NK-92 treated with Interleukin-12 subunit alpha and Interleukin-12 subunit beta, amount 100 ng/mL, for 24 hours (cell line): ENCODE results near the gene ATP6V0E1.

Experiments used
- DNase-seq: peaks from one replicate; lab custom pipeline; 2025; lab: John Stamatoyannopoulos, UW

ATP6V0E1 gene

DNA sequence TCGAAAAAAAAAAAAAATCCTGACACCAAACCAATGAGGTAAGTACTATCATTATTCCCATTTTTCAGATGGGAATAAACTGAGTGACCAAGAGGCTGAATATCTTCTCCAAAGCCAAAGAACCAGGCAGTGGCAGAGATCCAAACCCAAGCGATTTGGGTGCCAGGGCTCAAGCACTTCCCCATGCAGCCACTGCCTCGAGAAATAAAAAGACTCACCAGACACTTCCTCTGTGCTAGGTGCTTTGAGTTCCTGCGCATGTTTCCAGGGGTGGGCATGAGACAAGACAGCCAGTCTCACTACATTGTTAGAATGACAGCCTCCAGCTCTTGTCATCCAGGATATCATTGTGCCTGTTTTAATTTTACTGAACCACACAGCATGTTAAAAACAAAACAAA, 26.6 kb upstream of the ATP6V0E1 start:
- no peak for DNase-seq

DNA sequence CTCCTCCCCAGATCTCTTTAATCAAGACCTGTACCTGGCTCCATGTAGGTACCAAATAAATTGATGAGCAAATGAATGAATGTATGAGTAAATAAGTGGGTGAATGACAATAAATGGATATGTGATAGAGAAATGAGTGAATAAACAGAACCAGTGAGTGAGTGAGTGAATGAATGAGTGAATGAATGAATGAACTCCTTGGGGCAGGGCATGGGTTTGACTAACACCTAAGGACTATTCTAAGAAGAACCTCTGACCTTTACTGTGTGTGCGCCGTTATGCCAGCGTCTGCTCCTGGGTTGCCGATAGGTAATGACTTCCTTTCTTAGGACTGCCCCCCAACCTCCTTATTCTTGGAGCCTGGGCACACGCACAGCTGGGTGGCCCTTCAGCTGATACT, 26.1 kb upstream of the ATP6V0E1 start:
- no peak for DNase-seq

DNA sequence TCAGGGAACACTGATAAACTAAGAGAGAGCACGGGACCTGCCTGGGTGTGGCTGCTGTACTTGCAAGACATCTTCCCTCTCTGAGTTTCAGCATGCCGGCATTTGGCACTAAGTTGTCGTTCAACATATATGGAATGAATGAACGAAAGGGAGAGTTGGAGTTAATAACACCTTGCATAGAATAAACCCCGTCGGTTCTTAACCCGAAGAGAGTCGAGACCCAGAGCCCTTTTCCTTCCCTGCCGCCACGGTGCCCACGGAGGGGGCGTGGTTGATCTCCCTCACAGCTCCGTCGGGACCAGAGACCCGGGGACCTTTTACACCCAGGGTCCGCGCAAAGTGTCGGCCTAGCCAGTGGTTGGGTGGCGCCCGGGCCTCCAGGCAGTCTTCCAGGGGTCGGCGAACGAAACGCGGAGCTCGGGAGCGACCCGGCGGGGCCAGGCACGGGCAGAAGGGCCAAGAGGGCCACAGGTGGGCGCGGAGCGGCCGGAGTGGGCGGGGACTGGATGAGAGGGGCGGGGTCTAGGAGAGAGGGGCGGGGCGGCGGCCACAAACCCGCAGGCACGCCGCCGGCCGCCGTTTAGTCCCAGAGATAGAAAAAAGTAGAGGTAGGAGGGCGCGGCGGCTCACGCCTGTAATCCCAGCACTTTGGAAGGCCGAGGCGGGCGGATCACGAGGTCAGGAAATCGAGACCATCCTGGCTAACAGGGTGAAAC, 25.1 kb upstream of the ATP6V0E1 start:
- DNase-seq, result no peak

DNA sequence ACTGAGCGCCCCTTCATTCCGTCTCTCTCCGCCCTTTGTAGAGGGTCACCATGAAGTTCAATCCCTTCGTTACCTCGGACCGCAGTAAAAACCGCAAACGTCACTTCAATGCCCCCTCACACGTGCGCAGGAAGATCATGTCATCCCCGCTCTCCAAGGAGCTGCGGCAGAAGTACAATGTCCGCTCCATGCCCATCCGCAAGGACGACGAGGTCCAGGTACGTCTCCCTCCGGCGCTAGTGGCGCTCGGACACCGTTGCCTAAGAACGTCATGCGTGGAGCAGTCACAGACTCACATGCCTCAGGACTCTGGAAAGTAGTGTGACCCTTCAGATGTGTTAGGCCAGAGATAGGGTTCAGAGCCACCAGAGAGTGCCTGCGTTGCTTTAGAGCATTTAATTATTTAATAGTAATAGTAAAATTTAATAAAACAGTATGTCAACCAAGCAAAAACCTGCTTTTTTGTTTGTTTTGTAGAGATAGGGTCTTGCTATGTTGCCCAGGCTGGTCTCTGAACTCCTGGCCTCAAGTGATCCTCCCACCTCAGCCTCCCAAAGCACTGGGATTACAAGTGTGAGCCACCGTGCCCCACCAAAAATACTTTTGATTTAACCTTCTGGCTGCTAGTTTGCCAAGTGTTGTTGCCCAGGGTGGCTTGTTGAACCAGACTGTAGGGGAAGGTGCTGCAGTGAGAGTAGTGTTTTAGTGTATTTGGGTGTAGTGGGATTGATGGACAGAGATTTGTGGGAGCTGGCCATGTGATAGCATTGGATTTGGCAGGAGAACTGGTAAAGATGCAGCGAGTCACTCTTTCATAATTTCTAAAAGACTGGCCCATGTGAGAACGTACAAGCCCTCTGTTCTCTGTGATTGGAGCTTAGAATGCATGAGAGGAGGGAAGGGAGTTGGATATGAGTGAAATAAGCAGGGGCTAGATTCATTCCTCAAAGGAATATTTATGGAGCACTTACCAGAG, 23.5 kb upstream of the ATP6V0E1 start:
- no peak for DNase-seq

DNA sequence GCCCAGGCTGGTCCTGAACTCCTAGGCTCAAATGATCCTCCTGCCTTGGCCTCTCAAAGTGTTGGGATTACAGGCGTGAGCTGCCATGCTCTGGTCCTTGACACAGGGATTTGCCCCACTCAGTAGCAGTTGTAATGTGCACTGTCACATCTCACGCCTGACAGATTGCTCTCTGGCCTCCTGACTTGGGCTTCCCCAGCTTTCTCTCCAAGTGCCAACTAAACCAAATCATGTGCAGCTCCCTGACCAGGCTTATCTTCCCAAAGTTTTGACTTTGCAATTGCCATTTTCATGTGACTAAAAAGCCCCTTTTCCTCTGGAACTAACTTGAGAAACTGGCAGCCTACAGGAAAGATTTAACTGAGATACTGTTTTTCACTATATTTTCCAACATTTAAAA, 13.7 kb upstream of the ATP6V0E1 start:
- DNase-seq, result no peak

DNA sequence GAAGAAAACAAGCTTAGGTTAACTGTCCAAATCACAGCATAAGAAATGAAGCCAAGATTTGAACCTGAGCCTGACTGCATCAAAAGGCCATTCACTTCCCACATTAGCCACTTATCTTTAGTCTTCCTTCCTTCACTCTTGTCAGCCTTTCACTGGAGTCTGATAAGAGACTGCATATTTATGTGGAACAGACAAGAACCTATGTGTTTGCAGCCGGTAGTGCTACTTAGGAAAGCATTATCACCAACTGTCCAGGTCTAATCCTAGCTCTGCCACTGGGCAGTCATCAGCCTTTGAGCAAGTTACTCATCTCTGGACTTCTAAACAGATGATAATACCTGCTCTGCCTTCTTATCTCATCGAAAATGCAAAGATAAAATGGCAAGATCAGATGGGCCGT, 12.1 kb upstream of the ATP6V0E1 start:
- no peak for DNase-seq

DNA sequence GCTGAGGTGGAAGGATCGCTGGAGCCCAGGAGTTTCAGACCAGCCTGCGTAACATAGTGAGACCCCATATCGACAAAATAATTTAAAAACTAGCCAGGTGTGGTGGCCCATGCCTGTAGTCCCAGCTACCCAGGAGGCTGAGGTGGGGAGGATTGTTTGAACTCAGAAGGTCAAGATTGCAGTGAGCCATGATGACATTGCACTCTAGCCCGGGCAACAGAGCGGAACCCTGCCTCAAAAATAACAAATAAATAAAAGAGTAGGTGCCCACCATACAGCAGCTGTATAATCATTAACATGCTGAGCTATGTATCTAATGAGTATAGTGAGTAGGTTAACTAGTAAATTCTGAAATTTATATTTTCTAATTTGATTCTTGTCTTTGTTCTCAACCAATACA, 11.0 kb upstream of the ATP6V0E1 start:
- no peak for DNase-seq

DNA sequence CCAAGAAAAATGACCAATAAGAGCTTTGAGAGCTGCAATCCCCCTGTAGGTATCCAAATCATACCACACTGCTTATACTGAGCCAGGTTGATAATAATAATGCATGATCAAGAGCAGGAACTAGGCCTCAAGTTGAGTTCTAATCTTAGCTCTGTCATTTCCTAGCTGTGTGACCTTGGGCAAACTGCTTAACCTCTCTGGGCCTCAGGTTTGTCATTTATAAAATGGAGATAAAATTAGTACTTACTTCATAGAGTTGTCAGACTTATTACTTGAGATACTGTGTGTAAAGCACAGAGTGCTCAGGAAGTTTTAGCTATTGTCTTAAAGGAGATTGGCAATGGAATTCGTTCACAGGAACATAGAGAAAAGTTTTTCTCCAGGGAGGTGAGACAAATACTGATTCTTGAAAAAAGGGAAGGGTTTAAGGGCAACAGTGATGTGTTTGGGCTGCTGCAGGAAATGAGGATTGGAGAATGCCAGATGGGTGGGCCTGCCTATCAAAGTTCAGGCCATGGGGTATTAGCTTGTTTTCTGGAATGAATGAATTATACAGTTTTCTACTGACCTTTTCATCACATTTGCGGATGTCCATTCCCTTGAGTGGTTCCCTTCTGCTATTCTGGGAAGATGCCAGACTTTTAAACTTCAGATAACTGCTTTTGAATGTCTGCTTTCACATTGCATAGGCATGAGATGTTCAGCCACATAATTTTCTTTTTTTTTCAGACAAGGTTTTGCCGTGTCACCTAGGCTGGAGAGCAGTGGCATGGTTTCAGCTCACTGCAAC, 10.2 kb upstream of the ATP6V0E1 start:
- no peak for DNase-seq

DNA sequence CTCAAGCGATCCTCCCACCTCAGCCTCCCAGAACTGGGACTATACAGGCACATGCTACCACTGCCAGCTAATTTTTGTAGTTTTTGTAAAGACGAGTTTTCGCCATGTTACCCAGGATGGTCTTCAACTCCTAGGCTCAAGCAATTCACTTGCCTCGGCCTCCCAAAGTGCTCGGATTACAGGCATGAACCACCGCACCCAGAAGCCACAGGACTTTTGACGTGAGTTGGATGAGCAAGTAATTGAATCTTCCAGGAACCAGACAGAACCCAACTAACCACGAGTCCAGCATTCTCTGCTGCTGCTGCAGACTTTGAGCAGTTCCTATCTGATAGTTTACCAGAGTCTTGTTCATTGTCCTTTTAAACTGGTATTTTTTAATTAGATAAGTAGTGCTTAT, 9.6 kb upstream of the ATP6V0E1 start:
- DNase-seq, result no peak

DNA sequence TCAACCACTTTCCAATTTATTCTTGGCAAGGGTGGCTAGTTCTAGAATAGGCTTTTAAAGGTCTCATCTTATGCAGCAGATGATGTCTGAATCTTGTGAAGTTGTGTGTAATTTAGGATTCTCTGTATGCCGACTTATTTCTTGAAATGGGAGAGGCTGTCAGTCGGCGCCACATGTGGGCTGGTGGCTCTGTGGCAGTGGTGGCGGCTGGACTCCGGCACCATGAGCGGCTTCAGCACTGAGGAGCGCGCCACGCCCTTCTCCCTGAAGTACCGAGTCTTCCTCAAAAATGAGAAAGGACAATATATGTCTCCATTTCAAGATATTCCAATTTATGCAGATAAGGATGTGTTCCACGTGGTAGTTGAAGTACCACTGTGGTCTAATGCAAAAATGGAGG, 8.3 kb upstream of the ATP6V0E1 start:
- DNase-seq, result no peak

DNA sequence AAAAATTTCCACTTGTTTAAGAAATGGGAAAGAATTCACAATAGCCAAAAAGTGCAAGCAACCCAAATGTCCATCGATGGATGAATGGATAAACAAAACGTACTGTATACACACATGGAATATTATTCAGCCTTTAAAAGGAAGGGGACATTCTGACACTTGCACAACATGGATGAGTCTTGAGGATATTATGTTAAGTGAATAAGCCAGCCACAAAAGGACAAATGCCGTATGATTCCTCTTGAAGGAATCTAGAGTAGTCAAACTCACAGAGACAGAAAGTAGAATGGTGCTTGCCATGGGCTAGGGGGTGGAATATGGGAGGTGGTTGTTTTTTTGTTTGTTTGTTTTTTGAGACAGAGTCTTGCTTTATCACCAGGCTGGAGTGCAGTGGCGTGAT, 3.8 kb upstream of the ATP6V0E1 start:
- no peak for DNase-seq

DNA sequence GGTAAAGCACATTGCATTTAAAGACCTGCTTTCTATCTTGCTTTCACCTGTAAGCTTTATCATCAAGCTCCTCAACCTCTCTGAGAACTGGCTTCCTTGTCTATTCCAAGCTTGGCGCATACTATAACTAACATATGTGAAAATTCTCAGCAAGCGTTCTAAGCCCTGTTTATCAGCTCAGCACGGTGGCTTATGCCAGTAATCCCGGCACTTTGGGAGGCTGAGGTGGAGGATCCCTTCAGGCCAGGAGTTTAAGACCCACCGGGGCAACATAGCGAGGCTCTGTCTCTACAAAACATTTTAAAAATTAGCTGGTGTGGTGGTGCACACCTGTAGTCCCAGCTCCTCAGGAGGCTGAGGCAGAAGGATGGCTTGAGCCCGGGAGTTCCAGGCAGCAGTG, 1.6 kb upstream of the ATP6V0E1 start:
- no peak for DNase-seq

DNA sequence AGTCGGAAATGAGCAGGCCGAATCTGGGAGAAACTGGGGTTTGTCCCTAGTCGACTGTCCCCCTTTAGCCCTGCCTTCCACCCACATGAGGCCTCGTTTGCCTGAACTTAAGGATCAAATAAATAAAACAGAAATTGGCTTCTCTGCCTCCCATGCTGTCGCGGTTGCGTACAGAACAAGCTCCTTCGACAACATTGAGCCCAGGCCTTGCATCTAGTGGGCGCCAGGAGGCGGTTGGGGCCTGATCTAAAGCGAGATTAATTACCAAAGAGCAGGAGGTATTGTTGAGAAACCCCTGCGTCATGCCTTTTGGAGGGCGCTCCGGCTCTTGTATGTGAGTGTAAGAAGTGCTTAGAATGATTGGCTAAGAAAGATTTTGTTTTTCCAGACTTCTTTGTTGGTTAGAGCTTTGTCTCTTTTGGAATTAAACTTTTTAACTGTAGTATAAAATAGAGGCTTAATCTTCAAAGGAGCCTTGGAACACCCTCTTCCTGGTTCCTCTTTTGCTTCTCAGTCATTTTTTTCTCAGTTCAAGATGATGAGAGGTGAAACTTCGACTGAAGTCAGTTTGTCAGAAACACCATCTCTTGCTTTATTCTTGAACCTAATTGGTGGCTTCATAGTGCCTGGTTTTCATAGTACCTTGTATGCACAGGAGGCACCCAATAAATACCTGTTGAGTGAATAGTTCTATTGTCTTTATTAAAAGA, 828 bp downstream of the ATP6V0E1 start:
- peak; percentile 63 for DNase-seq

DNA sequence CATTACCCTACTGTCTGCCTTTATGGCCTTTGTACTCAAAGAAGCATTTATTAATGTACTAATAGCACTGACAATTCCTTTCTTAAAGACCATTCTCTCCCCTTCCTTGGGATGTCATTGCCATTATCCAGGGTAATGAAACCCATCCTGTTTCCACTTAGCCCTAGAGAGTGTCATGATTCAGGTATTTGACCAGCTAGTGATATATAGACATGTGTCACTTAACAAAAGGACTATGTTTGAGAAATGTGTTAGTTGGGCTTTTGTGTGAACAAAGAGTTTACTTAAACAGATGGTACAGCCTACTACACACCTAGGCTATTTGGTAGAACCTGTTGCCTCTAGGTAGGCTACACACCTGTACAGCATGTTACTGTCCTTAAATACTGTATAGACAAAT, 2.0 kb downstream of the ATP6V0E1 start:
- DNase-seq, result no peak

DNA sequence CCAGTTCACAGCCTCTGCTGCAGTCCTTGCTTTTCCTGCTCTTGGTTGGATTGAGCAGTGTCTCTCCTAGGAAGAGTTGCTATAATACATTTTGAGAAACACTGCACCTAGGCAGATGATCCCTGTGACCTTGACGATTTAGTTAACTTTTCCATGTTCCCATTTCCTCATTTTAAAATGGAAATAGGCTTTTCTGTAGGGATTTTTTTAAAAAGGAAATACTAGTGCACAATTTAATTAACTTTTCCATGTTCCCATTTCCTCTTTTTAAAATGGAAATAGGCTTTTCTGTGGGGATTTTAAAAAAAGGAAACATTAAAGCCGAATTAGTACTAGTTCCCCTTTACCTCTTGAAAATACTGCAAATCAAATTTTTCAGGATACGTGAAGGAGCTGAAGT, 4.7 kb downstream of the ATP6V0E1 start:
- DNase-seq, result no peak

DNA sequence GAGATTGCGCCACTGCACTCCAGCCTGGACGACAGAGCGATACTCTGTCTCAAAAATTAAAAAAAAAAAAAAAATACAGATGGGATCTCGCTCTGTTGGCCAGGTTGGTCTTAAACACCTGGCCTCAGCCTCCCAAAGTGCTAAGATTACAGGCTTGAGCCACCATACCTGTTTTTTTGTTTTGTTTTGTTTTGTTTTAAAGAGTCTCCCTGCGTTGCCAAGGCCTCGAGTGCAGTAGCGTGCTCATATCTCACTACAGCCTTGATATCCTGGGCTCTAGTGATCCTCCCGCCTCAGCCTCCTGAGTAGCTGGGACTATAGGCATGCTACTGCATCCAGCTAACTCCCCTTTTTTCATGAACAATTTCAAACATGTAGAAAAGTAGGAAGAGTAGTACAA, 7.2 kb downstream of the ATP6V0E1 start:
- DNase-seq, result no peak

DNA sequence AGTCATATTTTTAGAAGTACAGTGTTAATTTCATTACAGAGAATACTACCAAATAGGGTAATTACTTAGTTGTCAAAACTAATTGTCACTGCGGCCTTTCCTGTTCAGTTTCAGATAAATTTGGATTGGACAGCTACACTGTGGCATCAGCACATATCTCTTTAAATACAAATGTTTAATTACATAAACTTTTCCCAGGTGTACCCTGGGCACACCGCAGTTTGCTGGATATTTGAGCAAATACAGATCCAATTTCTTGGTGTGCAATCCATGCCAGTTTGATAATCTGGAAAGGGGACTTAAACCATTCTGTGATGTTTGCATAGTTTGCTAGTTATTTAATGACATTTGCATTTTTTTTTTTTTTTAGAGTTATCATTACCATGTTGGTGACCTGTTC, 10.8 kb downstream of the ATP6V0E1 start:
- no peak for DNase-seq

DNA sequence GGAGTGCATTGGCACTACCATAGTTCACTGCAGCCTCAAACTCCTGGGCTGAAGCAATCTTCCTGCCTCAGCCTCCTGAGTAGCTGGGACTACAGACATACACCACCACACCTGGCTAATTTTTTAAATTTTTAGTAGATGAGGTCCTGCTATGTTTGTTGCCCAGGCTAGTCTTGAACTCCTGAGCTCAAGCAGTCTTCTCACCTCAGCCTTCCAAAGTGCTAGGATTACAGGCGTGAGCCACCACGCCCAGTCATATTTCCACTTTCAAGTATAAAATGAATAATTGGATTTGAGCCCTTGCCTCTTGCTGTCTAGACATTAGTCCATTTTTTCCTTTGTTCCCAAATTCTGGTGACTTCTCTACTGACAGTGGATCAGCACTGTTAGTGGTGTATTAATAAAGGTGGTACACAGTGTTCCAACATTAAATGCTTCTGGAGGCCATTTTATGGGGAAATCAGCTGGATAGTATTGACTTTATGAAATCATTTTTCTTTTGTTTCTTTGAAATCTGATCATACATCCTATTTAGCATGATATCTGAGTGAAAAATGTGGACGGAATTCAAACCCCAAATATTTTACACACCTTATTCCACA, 15.9 kb downstream of the ATP6V0E1 start:
- no peak for DNase-seq

DNA sequence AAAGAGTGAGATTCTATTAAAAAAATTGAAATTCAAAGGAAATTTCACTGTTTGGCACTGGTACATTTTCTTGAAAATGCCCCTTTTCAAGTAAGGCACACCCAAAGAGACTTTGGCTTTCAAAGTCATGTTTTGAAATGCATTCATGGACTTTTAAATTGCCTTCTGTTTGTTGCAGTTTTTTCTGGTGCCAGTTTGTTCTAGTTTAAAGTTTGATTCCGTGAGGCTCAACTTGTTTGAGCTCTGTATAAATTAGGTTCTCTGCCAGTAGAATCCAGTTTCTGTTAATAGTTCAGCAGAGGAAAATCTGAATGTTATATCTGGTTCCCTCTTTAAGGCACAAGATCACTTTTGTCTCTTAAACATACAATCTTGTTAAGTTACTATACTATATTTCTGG, 16.4 kb downstream of the ATP6V0E1 start:
- DNase-seq, result no peak

DNA sequence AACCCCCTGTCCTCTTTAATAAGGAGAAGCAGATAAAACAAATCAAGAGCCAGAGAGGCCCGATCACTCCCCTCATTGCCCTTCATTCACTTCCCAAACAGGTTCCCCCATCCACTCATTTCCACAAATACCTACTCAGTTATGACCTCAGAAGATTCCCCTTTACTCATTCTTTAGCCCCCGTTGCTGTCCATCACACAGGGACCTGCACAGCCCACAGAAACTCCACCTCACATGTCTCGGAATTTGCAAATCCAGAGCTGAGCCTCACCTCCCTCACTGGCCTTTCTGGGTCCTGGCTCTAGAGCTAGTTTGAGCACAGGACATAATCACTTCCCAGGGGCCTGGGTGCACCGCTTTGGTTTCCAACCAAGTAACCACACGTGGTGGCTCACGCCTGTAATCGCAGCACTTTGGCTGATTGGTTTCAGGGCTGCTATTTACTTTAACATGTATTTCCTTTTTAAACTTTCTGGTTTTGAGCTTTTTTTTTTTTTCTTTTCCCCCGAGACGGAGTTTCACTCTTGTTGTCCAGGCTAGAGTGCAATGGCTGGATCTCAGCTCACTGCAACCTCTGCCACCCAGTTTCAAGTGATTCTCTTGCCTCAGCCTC, 17.8 kb downstream of the ATP6V0E1 start:
- peak; percentile 37 for DNase-seq

DNA sequence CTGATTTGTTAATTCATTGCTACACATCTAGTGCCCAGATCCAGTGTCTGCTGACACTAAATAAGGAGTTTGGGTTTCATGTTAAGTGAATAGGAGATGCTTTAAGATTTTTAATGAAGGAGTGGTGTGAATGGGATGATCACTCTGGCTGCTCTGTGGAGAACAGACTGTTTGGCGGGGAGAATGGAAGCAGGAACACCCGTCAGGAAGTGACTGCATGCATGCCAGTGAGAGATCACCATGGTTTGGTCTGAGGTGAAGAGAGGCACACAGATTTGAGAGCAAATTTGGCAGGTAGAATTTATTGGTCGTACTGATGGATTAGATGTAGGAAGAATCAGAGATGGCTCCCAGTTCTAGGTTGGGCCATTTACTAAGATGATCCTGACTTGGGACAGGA, 19.8 kb downstream of the ATP6V0E1 start:
- no peak for DNase-seq
